ENCODE measurements around the gene CDON. TPM values are rescaled to one million over a fixed set of nuclear protein-coding genes. Genes with fewer than 3 reads are reported as not detected.

CDON gene
- total and polyA plus RNA-seq, 2 of the 13 experiments (the other 11 are each of a cell fraction or from before 2014, with no cell fraction given): 9.6 to 12.8 TPM

DNA sequence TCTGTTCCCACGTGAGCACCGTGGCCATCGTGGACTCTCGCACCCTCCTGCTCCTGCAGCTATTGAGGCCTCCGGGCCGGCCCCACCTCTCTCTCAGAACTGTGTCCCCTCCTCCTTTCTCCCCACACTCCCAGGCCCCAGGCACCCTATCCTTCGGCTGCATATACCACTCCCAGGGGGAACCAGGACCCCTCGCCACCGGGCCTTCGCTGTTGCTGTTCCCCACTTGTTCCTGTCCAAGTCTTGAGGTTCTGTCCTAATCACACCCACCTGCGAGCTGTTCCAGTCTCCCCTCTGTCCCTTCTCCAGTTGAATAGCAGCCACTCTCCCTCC, 43.0 kb upstream of the CDON start (continued):
- no peak for TF ChIP-seq ZNF777 (CRISPR knock-in tag; IDR thresholded peaks at IDR 0.05)
- TF ChIP-seq GATAD2A (CRISPR knock-in tag; IDR thresholded peaks at IDR 0.05): no peak
- no peak for TF ChIP-seq ZBTB42 (CRISPR knock-in tag; IDR thresholded peaks at IDR 0.05)
- TF ChIP-seq ZFP41 (CRISPR knock-in tag; IDR thresholded peaks at IDR 0.05; ENCODE audit: borderline replicate concordance): no peak

DNA sequence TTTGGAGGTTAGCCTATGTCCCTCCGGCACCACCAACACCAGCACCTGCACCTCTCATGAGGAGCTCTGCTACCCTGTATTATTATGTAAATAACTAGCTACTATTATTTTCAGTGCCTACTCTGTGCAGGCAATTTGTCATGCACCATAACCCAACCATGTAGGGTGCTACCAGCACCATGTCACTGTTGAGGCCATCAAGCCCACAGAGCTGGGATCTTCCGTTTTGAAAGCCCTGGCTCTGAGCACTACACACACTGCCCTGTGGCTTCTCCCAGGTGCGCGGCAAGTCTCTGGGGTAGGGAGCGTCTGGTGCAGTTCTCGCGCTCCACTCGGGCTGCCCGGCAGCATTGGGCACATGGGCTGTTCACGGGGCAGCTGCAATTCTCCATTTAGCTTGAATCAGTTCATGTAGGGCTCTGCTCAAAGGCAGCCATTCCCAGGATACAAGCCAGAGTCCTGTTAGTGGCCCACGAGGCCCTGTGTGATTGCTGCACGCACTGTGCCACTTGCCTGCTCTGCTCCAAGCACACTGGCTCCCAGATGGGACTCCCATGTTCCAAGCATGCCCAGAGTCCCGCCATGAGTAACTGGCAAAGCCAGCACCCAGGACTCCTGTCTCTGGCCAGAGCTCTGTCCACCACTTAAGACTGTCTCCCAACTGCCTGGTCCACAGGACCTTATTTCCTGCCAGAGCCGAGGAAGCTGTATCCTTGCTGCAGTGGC, 42.5 kb upstream of the CDON start:
- H3K27me3 ChIP-seq (ENCODE audit: control insufficient read depth in 1 of 2, insufficient read depth in 2 of 2, low read length in 2 of 2): peaks cover 3 to 14% of the 10 kb centered on the region in 2 experiments; a peak in 3 of 5 replicates
- H3K27ac ChIP-seq (ENCODE audit: extremely low read length, insufficient read depth, low read length): no peak overlapping the region
- ATAC-seq (no peak), DNase-seq (ENCODE audit: low spot score) (no peak), FAIRE-seq (no peak)
- TF ChIP-seq SMYD3 (CRISPR knock-in tag; IDR thresholded peaks at IDR 0.05) (no peak), ZIK1 (CRISPR knock-in tag; IDR thresholded peaks at IDR 0.05; ENCODE audit: borderline replicate concordance, low read depth) (no peak), MTF2 (CRISPR knock-in tag; IDR thresholded peaks at IDR 0.05; ENCODE audit: borderline replicate concordance) (no peak), GLI4 (CRISPR knock-in tag; IDR thresholded peaks at IDR 0.05; ENCODE audit: borderline replicate concordance) (no peak), ZC3H4 (CRISPR knock-in tag; IDR thresholded peaks at IDR 0.05; ENCODE audit: borderline replicate concordance) (no peak), ZZZ3 (CRISPR knock-in tag; IDR thresholded peaks at IDR 0.05; ENCODE audit: borderline replicate concordance) (no peak), PCBP2 (optimal IDR thresholded peaks at IDR 0.05; ENCODE audit: low read depth, low read length, poor library complexity, severe bottlenecking) (no peak), THYN1 (CRISPR knock-in tag; IDR thresholded peaks at IDR 0.05; ENCODE audit: borderline replicate concordance, low read depth) (no peak), MAFF (IDR thresholded peaks at IDR 0.05; ENCODE audit: low read depth, low read length) (no peak), RXRA (CRISPR knock-in tag; IDR thresholded peaks at IDR 0.05) (no peak), FOXO1 (CRISPR knock-in tag; IDR thresholded peaks at IDR 0.05) (no peak), ADNP (CRISPR knock-in tag; IDR thresholded peaks at IDR 0.05) (no peak), ZNF616 (CRISPR knock-in tag; IDR thresholded peaks at IDR 0.05; ENCODE audit: low read depth) (no peak), XRCC5 (optimal IDR thresholded peaks at IDR 0.05; ENCODE audit: low read length) (no peak)
- CTCF ChIA-PET (ENCODE audit: low intra/inter-chr PET ratio, low total read pairs): no interaction called here
- intact Hi-C loops (cut with micrococcal nuclease; ENCODE audit: unreplicated experiment): no loop called here
- no peak overlapping the region for H3K4me2 ChIP-seq (ENCODE audit: low read depth, low read length)
- no peak overlapping the region for H2AFZ ChIP-seq (ENCODE audit: low read length)
- H4K20me1 ChIP-seq (ENCODE audit: insufficient read depth, low read length): no peaks in the 10 kb centered on the region
- no peaks in the 10 kb centered on the region for H3K9me3 ChIP-seq (ENCODE audit: low read length)
- 86% methylated on average over 7 of the region's 14 CpGs for WGBS (ENCODE audit: low lambda C conversion rate)
- H3K36me3 ChIP-seq (replicated peaks in 1 of 2; ENCODE audit: control insufficient read depth in 1 of 2, insufficient read depth in 2 of 2, low read length in 2 of 2): no peaks in the 10 kb centered on the region
- peaks cover 77% of the 10 kb centered on the region for H3K4me1 ChIP-seq (ENCODE audit: insufficient read depth, low read length)
- POLR2A ChIA-PET: interaction anchor here (4.2 kb wide), 1 partner anchor 10 kb away, joined by 26 read pairs; no protein-coding TSS in a partner anchor
- BruUV-seq (replicated peaks): no TSS peak
- H3K9ac ChIP-seq (ENCODE audit: insufficient read depth, low read depth, low read length): no peak overlapping the region
- in situ Hi-C loops (cut with HindIII; ENCODE audit: extremely low pct_ligation_motif_present, low pct_unique_long_range_greater_than_20kb): no loop called here
- no peak overlapping the region for H3K4me3 ChIP-seq (replicated peaks in 1 of 3; ENCODE audit: insufficient read depth in 1 of 3, low read depth in 2 of 3, low read length in 3 of 3)
- no peaks in the 10 kb centered on the region for H3K79me2 ChIP-seq (ENCODE audit: insufficient read depth, low read length)

Measured in HepG2 (cell line).